HL-60 (cell line): ENCODE measurements around the gene SGCE.

Experiments used
- DNase-seq, 2 experiments: peaks; one replicate each; pipeline ENCODE4 v3.0.0-alpha.2; 2010 to 2020; ENCODE audit warnings: low read depth in 1 of 2, low spot score in 1 of 2
- H3K27ac ChIP-seq: fragments of 250-450 bp; sonication (Bioruptor Pico); replicated peaks from 2 replicates; pipeline ENCODE4 v1.5.1; 2020; ENCODE audit warnings: mild to moderate bottlenecking, moderate library complexity
- H3K27me3 ChIP-seq: fragments of 250-450 bp; sonication (Bioruptor Pico); 2 replicates; pipeline ENCODE4 v1.5.1; 2021; ENCODE audit warnings: mild to moderate bottlenecking, moderate library complexity; ENCODE audit not compliant: insufficient read depth, poor library complexity, severe bottlenecking
- H3K4me3 ChIP-seq: replicated peaks from 2 replicates; pipeline ENCODE4 v1.5.1; 2011; ENCODE audit warnings: mild to moderate bottlenecking, control low read depth, low read length; ENCODE audit not compliant: insufficient read depth
- CTCF ChIP-seq: IDR thresholded peaks from one replicate; pipeline ENCODE4 v1.5.1; 2011; ENCODE audit warnings: low read length, control low read depth, inconsistent platforms; ENCODE audit not compliant: insufficient read depth
- GABPA ChIP-seq: IDR thresholded peaks from 2 replicates; pipeline ENCODE4 v1.6.1; 2012; ENCODE audit warnings: low read depth
- POLR2AphosphoS5 ChIP-seq: IDR thresholded peaks from 2 replicates; pipeline ENCODE4 v1.6.1; 2012; ENCODE audit warnings: low read depth
- REST ChIP-seq: IDR thresholded peaks from 2 replicates; pipeline ENCODE4 v1.6.1; 2012; ENCODE audit warnings: low read depth; ENCODE audit not compliant: insufficient replicate concordance
- SPI1 ChIP-seq: IDR thresholded peaks from 2 replicates; pipeline ENCODE4 v1.6.1; 2012; ENCODE audit warnings: low read depth, mild to moderate bottlenecking, borderline replicate concordance

The SGCE gene

GRCh38 chr7:94676431-94676830 is 20.5 kb upstream of the SGCE start:
- no peak overlapping the region for H3K4me3 ChIP-seq
- no peak for DNase-seq
- TF ChIP-seq SPI1: no peak
- no peaks in the 10 kb centered on the region for H3K27me3 ChIP-seq
- no peak overlapping the region for H3K27ac ChIP-seq

GRCh38 chr7:94675356-94675755 is 19.4 kb upstream of the SGCE start:
- Histone ChIP-seq H3K4me3 (no peak overlapping the region), H3K27ac (no peak overlapping the region), H3K27me3 (no peaks in the 10 kb centered on the region)
- TF ChIP-seq POLR2AphosphoS5 (no peak), CTCF (no peak), GABPA (no peak), REST (no peak), SPI1 (no peak)
- no peak for DNase-seq

- no peaks in the 10 kb centered on the region for H3K27me3 ChIP-seq
- no peak for TF ChIP-seq GABPA
- H3K27ac ChIP-seq: no peak overlapping the region
- no peak overlapping the region for H3K4me3 ChIP-seq
- DNase-seq: no peak
These were observed 15.7 kb upstream of the SGCE start for GRCh38 chr7:94671444-94672235.

- no peak overlapping the region for H3K27ac ChIP-seq
- H3K27me3 ChIP-seq: no peaks in the 10 kb centered on the region
- DNase-seq: no peak
- H3K4me3 ChIP-seq: no peak overlapping the region
- TF ChIP-seq REST: no peak
- TF ChIP-seq CTCF: no peak
- no peak for TF ChIP-seq POLR2AphosphoS5
- TF ChIP-seq GABPA: no peak
- no peak for TF ChIP-seq SPI1
These were observed 14.0 kb upstream of the SGCE start for GRCh38 chr7:94669773-94670495.
